Testis (tissue), 3 donors: ENCODE measurements around the gene ULBP2. TPM values are rescaled to one million over a fixed set of nuclear protein-coding genes. Genes with fewer than 3 reads are reported as not detected.
A peak's percentile ranks its signal among the peaks of the same experiment; 100 is the strongest.
"Not testable (repeated sequence)": the region's sequence is repeated elsewhere in the genome, so short reads cannot be mapped to it uniquely, and the experiment has no call there.

Source experiments
- DNase-seq: peaks from one replicate; pipeline ENCODE4 v3.0.0-alpha.2; 2019
- H3K27ac ChIP-seq, 2 donors: fragments of 200-600 bp; sonication (generic); one replicate each; pipeline ENCODE4 v1.5.1; 2019
- H3K27me3 ChIP-seq: fragments of 200-600 bp; sonication (generic); one replicate; pipeline ENCODE4 v1.5.1; 2019
- H3K36me3 ChIP-seq: fragments of 200-600 bp; sonication (generic); one replicate; pipeline ENCODE4 v1.5.1; 2017; ENCODE audit warnings: low read depth; ENCODE audit errors: missing control alignments
- H3K4me1 ChIP-seq: fragments of 200-600 bp; sonication (generic); one replicate; pipeline ENCODE4 v1.5.1; 2019
- H3K4me3 ChIP-seq, 2 donors: fragments of 200-600 bp; sonication (generic); one replicate each; pipeline ENCODE4 v1.5.1; 2017 to 2019
- H3K9me3 ChIP-seq: fragments of 200-600 bp; sonication (generic); one replicate; pipeline ENCODE4 v1.5.1; 2017
- POLR2A ChIP-seq: fragments of 450-650 bp; IDR thresholded peaks from one replicate; pipeline ENCODE4 v1.6.1; 2017; ENCODE audit warnings: antibody characterized with exemption, mild to moderate bottlenecking, moderate library complexity
- WGBS, 2 donors: methylation state at CpG; one replicate each; pipeline ENCODE4 v1.1.5; 2018; 5-methylcytosine and 5-hydroxymethylcytosine counted together
- intact Hi-C: fragments of 100-400 bp; cut with DNase I; formaldehyde crosslinking; loops from one replicate; pipeline ENCODE4 v1.15.1; 2023; ENCODE audit warnings: low total_unique reads
- polyA plus RNA-seq: library from polyadenylated mRNA; stranded (reverse); fragments of 350-450 nt; fragmentation: Illumina TruSeq; extraction: RNeasy Lipid Tissue Mini Kit (QIAGEN cat#74804); gene quantifications from one replicate; pipeline ENCODE4 v1.2.3, GENCODE V29; 2014; ENCODE audit warnings: low read depth, low replicate concordance; ENCODE audit not compliant: insufficient read depth
- total RNA-seq, 2 donors: library from RNA; depleted of rRNA; stranded (reverse); fragments of >200 nt; gene quantifications; one replicate each; pipeline ENCODE4 v1.2.3, GENCODE V29; 2016
- TF ChIP-seq, protein P1 (sequence below), 3 experiments: fragments of 450-650 bp in 2 of 3; fragments of 200-600 bp in 1 of 3; sonication (generic) in 1 of 3; IDR thresholded peaks; one replicate each; pipeline ENCODE4 v1.5.1; 2016 to 2019; ENCODE audit warnings: antibody characterized with exemption in 3 of 3, mild to moderate bottlenecking in 2 of 3, moderate library complexity in 1 of 3

The ULBP2 gene
- total and polyA plus RNA-seq, 3 donors from 2014 or later, result 1.5 to 2.0 (median 1.9) TPM

DNA sequence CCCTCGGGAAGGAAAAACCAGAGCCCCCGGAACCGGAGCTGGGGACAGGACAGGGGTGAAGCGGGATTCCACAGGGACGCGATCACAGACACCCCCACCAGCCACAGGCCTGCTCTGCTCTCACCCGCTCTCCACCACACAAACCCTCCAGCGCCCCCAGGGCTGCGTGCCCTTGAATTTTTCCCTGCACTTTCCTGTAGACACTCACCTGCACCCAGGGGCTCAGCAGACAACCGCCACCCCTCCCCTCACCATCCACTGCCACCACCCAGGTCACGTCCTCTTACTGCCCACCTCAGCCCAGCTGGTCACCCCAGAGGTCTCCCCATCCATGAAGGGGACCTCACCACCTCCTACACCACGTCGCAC lies 631 bp downstream of the ULBP2 start:
- no peak for TF ChIP-seq POLR2A
- TF ChIP-seq, protein P1, sequence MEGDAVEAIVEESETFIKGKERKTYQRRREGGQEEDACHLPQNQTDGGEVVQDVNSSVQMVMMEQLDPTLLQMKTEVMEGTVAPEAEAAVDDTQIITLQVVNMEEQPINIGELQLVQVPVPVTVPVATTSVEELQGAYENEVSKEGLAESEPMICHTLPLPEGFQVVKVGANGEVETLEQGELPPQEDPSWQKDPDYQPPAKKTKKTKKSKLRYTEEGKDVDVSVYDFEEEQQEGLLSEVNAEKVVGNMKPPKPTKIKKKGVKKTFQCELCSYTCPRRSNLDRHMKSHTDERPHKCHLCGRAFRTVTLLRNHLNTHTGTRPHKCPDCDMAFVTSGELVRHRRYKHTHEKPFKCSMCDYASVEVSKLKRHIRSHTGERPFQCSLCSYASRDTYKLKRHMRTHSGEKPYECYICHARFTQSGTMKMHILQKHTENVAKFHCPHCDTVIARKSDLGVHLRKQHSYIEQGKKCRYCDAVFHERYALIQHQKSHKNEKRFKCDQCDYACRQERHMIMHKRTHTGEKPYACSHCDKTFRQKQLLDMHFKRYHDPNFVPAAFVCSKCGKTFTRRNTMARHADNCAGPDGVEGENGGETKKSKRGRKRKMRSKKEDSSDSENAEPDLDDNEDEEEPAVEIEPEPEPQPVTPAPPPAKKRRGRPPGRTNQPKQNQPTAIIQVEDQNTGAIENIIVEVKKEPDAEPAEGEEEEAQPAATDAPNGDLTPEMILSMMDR (IDR thresholded peaks at IDR 0.05), result no peak
- WGBS, 2 donors, result 28 to 40% methylated on average over 9 to 13 of the region's 13 CpGs
- Histone ChIP-seq H3K36me3 (no peaks in the 10 kb centered on the region), H3K9me3 (no peaks in the 10 kb centered on the region), H3K4me1 (peaks cover 10% of the 10 kb centered on the region), H3K27me3 (peaks cover 7% of the 10 kb centered on the region), H3K4me3 (peak overlapping the region; percentile 40 to 65), H3K27ac (no peak overlapping the region)
- DNase-seq, result no peak
- intact Hi-C loops, result loop anchor here (5.0 kb wide), 1 partner anchor 75 kb away; no protein-coding TSS in a partner anchor

DNA sequence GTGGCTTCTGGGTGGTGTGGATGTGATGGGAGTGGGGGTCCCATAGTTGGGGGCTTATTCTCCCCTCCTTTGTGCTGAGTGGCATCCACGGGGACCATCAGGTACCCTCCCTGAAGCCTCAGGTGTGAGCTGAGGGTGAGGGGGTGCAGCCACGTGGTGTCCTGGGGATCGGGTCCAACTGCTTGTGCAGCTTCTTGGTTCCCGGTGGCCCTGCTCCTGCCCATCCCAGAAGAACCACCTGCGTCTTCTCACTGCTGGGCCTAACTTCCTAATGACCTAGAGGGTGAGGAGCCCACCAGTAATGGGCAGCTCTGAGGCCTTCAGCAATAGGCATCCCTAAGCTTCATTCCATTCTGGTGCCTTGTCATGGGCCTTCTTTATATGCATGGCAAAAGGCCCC lies 1.5 kb downstream of the ULBP2 start:
- DNase-seq, H3K4me3 ChIP-seq, H3K9me3 ChIP-seq, H3K27ac ChIP-seq, H3K27me3 ChIP-seq, H3K36me3 ChIP-seq, H3K4me1 ChIP-seq: not testable (repeated sequence)
- intact Hi-C loops, result loop anchor here (5.0 kb wide), 1 partner anchor 74 kb away; no protein-coding TSS in a partner anchor
- WGBS, 2 donors, result 76 to 100% methylated on average over 1 to 5 of the region's 5 CpGs

DNA sequence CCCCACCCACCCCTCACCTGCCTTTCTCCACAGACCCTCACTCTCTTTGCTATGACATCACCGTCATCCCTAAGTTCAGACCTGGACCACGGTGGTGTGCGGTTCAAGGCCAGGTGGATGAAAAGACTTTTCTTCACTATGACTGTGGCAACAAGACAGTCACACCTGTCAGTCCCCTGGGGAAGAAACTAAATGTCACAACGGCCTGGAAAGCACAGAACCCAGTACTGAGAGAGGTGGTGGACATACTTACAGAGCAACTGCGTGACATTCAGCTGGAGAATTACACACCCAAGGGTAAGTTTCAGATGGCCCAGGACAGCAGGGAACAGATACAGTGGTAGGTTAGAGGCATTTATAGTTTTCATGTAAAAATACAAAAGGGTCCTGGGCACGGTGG lies 3.5 kb downstream of the ULBP2 start:
- WGBS, 2 donors, result 74 to 79% methylated on average over 3 of the region's 6 CpGs

DNA sequence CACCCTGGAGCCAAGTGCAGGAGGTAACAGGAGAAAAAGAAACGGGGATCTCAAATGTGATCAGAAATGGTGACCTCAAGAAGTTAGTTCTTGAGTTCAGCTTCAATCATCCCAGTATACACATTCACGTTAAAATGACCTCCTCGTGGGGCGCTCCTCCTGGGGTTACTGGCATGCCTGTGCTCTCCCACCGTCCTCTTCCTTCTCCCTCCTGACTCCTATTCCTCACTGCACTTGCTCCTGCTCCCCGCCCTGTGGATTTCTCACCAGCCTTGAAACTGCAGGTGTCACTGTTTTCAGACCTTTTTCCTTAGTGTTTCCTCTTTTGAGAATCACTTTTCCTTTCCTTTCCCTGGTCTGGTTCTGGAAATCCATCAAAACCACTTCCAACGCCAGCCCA lies 4.8 kb downstream of the ULBP2 start:
- H3K4me3 ChIP-seq, H3K36me3 ChIP-seq, H3K9me3 ChIP-seq, H3K27ac ChIP-seq, DNase-seq, H3K4me1 ChIP-seq, H3K27me3 ChIP-seq, intact Hi-C loops: not testable (repeated sequence)
- 62 to 72% methylated on average over 7 of the region's 7 CpGs for WGBS, 2 donors

More for the DNA sequence above, 3.5 kb downstream of the ULBP2 start:
- H3K9me3 ChIP-seq, DNase-seq, H3K4me1 ChIP-seq, H3K4me3 ChIP-seq, H3K27me3 ChIP-seq, H3K27ac ChIP-seq, H3K36me3 ChIP-seq, intact Hi-C loops: not testable (repeated sequence)

DNA sequence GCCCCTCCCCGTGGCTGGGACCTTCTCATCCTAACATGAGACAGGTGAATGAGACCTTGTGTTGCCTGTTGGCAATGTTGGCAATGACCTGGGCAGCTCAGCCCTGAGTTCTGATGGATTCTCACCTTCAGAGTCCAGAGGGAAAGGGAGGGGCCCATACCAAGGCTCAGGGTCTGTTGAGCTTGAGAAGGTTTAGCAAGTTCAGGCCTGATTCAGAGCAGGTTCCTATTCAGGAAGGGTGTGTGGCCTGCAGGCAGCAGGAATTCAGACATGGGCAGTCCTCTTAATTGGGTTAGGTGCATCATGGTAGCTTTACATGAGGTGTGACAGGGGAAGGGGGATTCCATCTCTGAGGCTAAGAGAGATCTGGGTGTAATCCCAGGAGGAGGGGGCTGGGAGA lies 5.7 kb downstream of the ULBP2 start:
- intact Hi-C loops, H3K36me3 ChIP-seq, H3K27ac ChIP-seq, H3K9me3 ChIP-seq, H3K4me1 ChIP-seq, H3K4me3 ChIP-seq, DNase-seq, H3K27me3 ChIP-seq: not testable (repeated sequence)
- WGBS, 2 donors, result no CpG with 5 or more reads among the region's 1 CpG

DNA sequence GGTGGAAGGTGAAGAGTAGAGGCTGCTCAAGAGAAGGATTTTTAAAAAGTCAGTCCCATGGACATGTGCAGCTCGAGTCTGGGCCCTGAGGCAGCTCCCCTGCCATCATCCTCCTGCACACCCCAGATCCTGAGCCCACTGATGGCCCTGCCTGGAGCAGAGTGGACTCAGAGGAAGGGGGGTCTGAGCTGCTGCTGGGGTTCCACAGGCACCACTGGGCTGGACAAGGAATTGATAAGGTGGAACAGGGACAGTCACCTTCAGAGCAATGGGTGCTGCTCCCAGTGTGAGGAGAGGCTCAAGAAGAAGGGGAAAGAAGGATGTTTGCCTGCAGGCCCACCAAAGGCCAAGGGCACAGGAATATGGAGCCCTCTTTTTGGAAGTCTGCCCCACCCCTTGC lies 6.2 kb downstream of the ULBP2 start:
- intact Hi-C loops, result no loop called here
- Histone ChIP-seq H3K4me1 (no peaks in the 10 kb centered on the region), H3K27me3 (no peaks in the 10 kb centered on the region)

DNA sequence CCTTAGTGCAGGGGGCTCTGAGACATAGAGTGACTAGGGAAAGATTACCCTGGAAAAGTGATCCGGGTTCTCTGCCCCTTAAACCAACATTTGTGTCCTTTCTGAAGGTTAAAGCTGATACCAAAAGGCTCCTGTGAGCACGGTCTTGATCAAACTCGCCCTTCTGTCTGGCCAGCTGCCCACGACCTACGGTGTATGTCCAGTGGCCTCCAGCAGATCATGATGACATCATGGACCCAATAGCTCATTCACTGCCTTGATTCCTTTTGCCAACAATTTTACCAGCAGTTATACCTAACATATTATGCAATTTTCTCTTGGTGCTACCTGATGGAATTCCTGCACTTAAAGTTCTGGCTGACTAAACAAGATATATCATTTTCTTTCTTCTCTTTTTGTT lies 6.8 kb downstream of the ULBP2 start:
- no peak for TF ChIP-seq POLR2A
- TF ChIP-seq, protein P1 (IDR thresholded peaks at IDR 0.05), result no peak
- no peaks in the 10 kb centered on the region for H3K36me3 ChIP-seq
- H3K4me3 ChIP-seq, result no peak overlapping the region
- WGBS, 2 donors, result 81 to 82% methylated on average over 5 of the region's 5 CpGs
- no peaks in the 10 kb centered on the region for H3K9me3 ChIP-seq
- DNase-seq, result no peak
- H3K27ac ChIP-seq, result no peak overlapping the region
- no peaks in the 10 kb centered on the region for H3K27me3 ChIP-seq
- intact Hi-C loops, result no loop called here
- H3K4me1 ChIP-seq, result no peaks in the 10 kb centered on the region

More for the DNA sequence above, 6.2 kb downstream of the ULBP2 start:
- TF ChIP-seq POLR2A, result no peak
- TF ChIP-seq, protein P1 (IDR thresholded peaks at IDR 0.05), result no peak
- Histone ChIP-seq H3K36me3 (no peaks in the 10 kb centered on the region), H3K4me3 (no peak overlapping the region), H3K27ac (no peak overlapping the region), H3K9me3 (no peaks in the 10 kb centered on the region)
- DNase-seq, result no peak
- WGBS, 2 donors, result 60 to 77% methylated on average over 1 of the region's 1 CpG
